GM12878 (cell line): Measurements from ENCODE around the gene P2RX7. TPM values are rescaled to one million over a fixed set of nuclear protein-coding genes. Genes with fewer than 3 reads are reported as not detected.

Experiments used
- ATAC-seq: fragments of 200-7000 bp; cut with Tn5 transposase; 3 replicates; pipeline ENCODE4 v1.9.1; 2020; ENCODE audit warnings: mild to moderate bottlenecking, moderate library complexity
- BruUV-seq: library from RNA; stranded (reverse); fragments of 400-500 nt; replicated peaks from 2 replicates; lab custom pipeline; 2021; lab: Mats Ljungman, UMichigan
- CTCF ChIA-PET: fragments of 300-600 bp; sonication (Branson Sonifier 250); formaldehyde crosslinking; extraction: SDS; loops from one replicate; lab custom pipeline; 2021; ENCODE audit warnings: inconsistent platforms; lab: Yijun Ruan, JAX
- POLR2A ChIA-PET: fragments of 350-600 bp; formaldehyde crosslinking; extraction: SDS; loops from one replicate; lab custom pipeline; 2021; ENCODE audit warnings: inconsistent platforms; lab: Charles Lee
- RAD21 ChIA-PET: fragments of 300-600 bp; sonication (Branson Sonifier 250); formaldehyde crosslinking; loops from one replicate; lab custom pipeline; 2023; ENCODE audit warnings: antibody characterized with exemption; ENCODE audit not compliant: unreplicated experiment; lab: Charles Lee
- SMC1A ChIA-PET: fragments of 300-600 bp; sonication (Branson Sonifier 250); formaldehyde crosslinking; loops from one replicate; lab custom pipeline; 2023; ENCODE audit not compliant: unreplicated experiment, uncharacterized antibody; lab: Charles Lee
- DNase-seq: peaks from one replicate; pipeline ENCODE4 v3.0.0-alpha.2; 2011; ENCODE audit warnings: low read depth, low spot score
- FAIRE-seq: peaks from 3 replicates; lab custom pipeline; 2011; peaks lifted over from hg19 to GRCh38; lab: Jason Lieb, UNC
- H2AFZ ChIP-seq: 2 replicates; pipeline ENCODE4 v1.6.0; 2011; ENCODE audit warnings: low read depth, low read length, control low read depth; ENCODE audit not compliant: control insufficient read depth
- H3K27ac ChIP-seq: 2 replicates; pipeline ENCODE4 v1.5.1; 2011; ENCODE audit warnings: control low read depth; ENCODE audit not compliant: control insufficient read depth, insufficient read depth
- H3K27me3 ChIP-seq, 2 experiments: replicated peaks in 1 of 2; 2 replicates each; pipeline versions ENCODE4 v1.6.0 to v1.6.1; 2011; ENCODE audit warnings: low read length in 1 of 2; ENCODE audit not compliant: control insufficient read depth in 2 of 2, insufficient read depth in 2 of 2
- H3K36me3 ChIP-seq, 2 experiments: 2 replicates each; pipeline ENCODE4 v1.5.1; 2011; ENCODE audit warnings: low read length in 1 of 2; ENCODE audit not compliant: control insufficient read depth in 2 of 2, insufficient read depth in 2 of 2
- H3K4me1 ChIP-seq: 2 replicates; pipeline ENCODE4 v1.6.1; 2011; ENCODE audit warnings: mild to moderate bottlenecking, low read length, moderate library complexity, mixed read lengths; ENCODE audit not compliant: control insufficient read depth, insufficient read depth
- H3K4me2 ChIP-seq: 2 replicates; pipeline ENCODE4 v1.6.0; 2011; ENCODE audit warnings: control low read depth; ENCODE audit not compliant: control insufficient read depth, insufficient read depth
- H3K4me3 ChIP-seq: fragments of 200-600 bp; sonication (generic); 2 replicates; pipeline ENCODE4 v1.5.1; 2016
- H3K79me2 ChIP-seq: 2 replicates; pipeline ENCODE4 v1.6.0; 2011; ENCODE audit warnings: low read length; ENCODE audit not compliant: control insufficient read depth, insufficient read depth
- H3K9ac ChIP-seq: 2 replicates; pipeline ENCODE4 v1.8.0; 2011; ENCODE audit warnings: low read length, control low read depth, mixed read lengths; ENCODE audit not compliant: control insufficient read depth, insufficient read depth
- H3K9me3 ChIP-seq: replicated peaks from 3 replicates; pipeline ENCODE4 v1.5.1; 2011; ENCODE audit warnings: mild to moderate bottlenecking, low read length; ENCODE audit not compliant: control insufficient read depth, insufficient read depth
- H4K20me1 ChIP-seq: 2 replicates; pipeline ENCODE4 v1.6.0; 2011; ENCODE audit not compliant: control insufficient read depth, insufficient read depth
- CHD1 ChIP-seq: IDR thresholded peaks from 2 replicates; pipeline ENCODE4 v1.6.1; 2012; ENCODE audit warnings: low read depth, low read length, improper control_type of control experiment
- FOXK2 ChIP-seq: fragments of 450-650 bp; IDR thresholded peaks from 2 replicates; pipeline ENCODE4 v1.6.1; 2017; ENCODE audit warnings: mild to moderate bottlenecking, moderate library complexity
- HDAC6 ChIP-seq: fragments of 200-600 bp; sonication (generic); IDR thresholded peaks from one replicate; pipeline ENCODE4 v1.8.0; 2017; ENCODE audit warnings: antibody characterized with exemption; ENCODE audit not compliant: unreplicated experiment
- KDM1A ChIP-seq: fragments of 200-600 bp; sonication (generic); IDR thresholded peaks from 2 replicates; pipeline ENCODE4 v1.6.1; 2016; ENCODE audit warnings: borderline replicate concordance
- LARP7 ChIP-seq: fragments of 450-650 bp; IDR thresholded peaks from 2 replicates; pipeline ENCODE4 v1.6.1; 2017; ENCODE audit warnings: mild to moderate bottlenecking
- MTA2 ChIP-seq: fragments of 450-650 bp; IDR thresholded peaks from 2 replicates; pipeline ENCODE4 v1.6.1; 2016; ENCODE audit warnings: low read depth, mild to moderate bottlenecking, moderate library complexity
- RBBP5 ChIP-seq: fragments of 200-600 bp; sonication (generic); conservative IDR thresholded peaks from 2 replicates; pipeline ENCODE4 v1.6.1; 2016
- RELA ChIP-seq: fragments of 450-650 bp; IDR thresholded peaks from 2 replicates; pipeline ENCODE4 v1.8.0; 2014; ENCODE audit warnings: borderline replicate concordance; ENCODE audit not compliant: partially characterized antibody
- RFX5 ChIP-seq: IDR thresholded peaks from 2 replicates; pipeline ENCODE4 v1.6.1; 2011; ENCODE audit warnings: low read depth, low read length, improper control_type of control experiment
- SIX5 ChIP-seq: IDR thresholded peaks from 2 replicates; pipeline ENCODE4 v1.6.1; 2011; ENCODE audit warnings: mild to moderate bottlenecking, low read depth, low read length, moderate library complexity; ENCODE audit not compliant: severe bottlenecking
- SUPT20H ChIP-seq: IDR thresholded peaks from 2 replicates; pipeline ENCODE4 v1.6.1; 2011; ENCODE audit warnings: low read depth, mild to moderate bottlenecking, low read length, moderate library complexity, borderline replicate concordance; ENCODE audit not compliant: control insufficient read depth
- TARDBP ChIP-seq: IDR thresholded peaks from 2 replicates; pipeline ENCODE4 v1.6.1; 2016; ENCODE audit warnings: borderline replicate concordance
- WGBS: methylation state at CpG from one replicate; pipeline ENCODE4 v1.1.6; 2016; ENCODE audit warnings: low lambda C conversion rate; ENCODE audit not compliant: insufficient replicate concordance, insufficient coverage; ENCODE audit errors: missing lambda C conversion rate; 5-methylcytosine and 5-hydroxymethylcytosine counted together
- in situ Hi-C: fragments of 300-500 bp; cut with MboI; formaldehyde crosslinking; loops from 9 replicates; pipeline ENCODE4 v1.14.3; 2018; ENCODE audit warnings: mixed read lengths
- intact Hi-C: fragments of 100-400 bp; cut with micrococcal nuclease; formaldehyde crosslinking; loops from one replicate; pipeline ENCODE4 v1.14.2; 2022; ENCODE audit not compliant: unreplicated experiment
- polyA plus RNA-seq, 11 experiments: library from polyadenylated mRNA; depleted of rRNA in 4 of 11; unstranded in 6 of 11; stranded (reverse) in 5 of 11; fragments of >200 nt; fragmentation: Nextera tagmentation in 4 of 11; fragmentation: Illumina TruSeq in 1 of 11; extraction: Ambion mirVana in 4 of 11; extraction: Trizol in 1 of 11; gene quantifications; 1 replicate in 1 of 11; 2 replicates in 10 of 11; pipeline versions ENCODE4 v1.2.1 to v1.2.3, GENCODE V29; 2011 to 2016; ENCODE audit warnings: inconsistent platforms in 2 of 11, missing spikeins in 2 of 11, low read depth in 1 of 11
- total RNA-seq, 4 experiments: library from RNA; depleted of rRNA in 3 of 4; stranded (reverse); fragments of >200 nt in 3 of 4; fragmentation: Illumina TruSeq in 1 of 4; extraction: Trizol in 1 of 4; gene quantifications; 2 replicates each; pipeline versions ENCODE4 v1.2.1 to v1.2.3, GENCODE V29; 2013 to 2021
- TF ChIP-seq, protein P1 (sequence below): fragments of 450-650 bp; formaldehyde crosslinking; IDR thresholded peaks from 2 replicates; pipeline ENCODE4 v1.5.0; 2022; ENCODE audit warnings: mild to moderate bottlenecking, missing genetic modification characterization

Gene P2RX7
- total and polyA plus RNA-seq, 10 of the 15 experiments (the other 5 are each of a cell fraction or from before 2014, with no cell fraction given): 0.74 to 2.6 (median 1.5) TPM

GRCh38 chr12:121131941-121132341, 735 bp upstream of the P2RX7 start (continued):
- TF ChIP-seq SIX5 (no peak), FOXK2 (no peak), TARDBP (no peak), LARP7 (no peak)
- TF ChIP-seq, protein P1, sequence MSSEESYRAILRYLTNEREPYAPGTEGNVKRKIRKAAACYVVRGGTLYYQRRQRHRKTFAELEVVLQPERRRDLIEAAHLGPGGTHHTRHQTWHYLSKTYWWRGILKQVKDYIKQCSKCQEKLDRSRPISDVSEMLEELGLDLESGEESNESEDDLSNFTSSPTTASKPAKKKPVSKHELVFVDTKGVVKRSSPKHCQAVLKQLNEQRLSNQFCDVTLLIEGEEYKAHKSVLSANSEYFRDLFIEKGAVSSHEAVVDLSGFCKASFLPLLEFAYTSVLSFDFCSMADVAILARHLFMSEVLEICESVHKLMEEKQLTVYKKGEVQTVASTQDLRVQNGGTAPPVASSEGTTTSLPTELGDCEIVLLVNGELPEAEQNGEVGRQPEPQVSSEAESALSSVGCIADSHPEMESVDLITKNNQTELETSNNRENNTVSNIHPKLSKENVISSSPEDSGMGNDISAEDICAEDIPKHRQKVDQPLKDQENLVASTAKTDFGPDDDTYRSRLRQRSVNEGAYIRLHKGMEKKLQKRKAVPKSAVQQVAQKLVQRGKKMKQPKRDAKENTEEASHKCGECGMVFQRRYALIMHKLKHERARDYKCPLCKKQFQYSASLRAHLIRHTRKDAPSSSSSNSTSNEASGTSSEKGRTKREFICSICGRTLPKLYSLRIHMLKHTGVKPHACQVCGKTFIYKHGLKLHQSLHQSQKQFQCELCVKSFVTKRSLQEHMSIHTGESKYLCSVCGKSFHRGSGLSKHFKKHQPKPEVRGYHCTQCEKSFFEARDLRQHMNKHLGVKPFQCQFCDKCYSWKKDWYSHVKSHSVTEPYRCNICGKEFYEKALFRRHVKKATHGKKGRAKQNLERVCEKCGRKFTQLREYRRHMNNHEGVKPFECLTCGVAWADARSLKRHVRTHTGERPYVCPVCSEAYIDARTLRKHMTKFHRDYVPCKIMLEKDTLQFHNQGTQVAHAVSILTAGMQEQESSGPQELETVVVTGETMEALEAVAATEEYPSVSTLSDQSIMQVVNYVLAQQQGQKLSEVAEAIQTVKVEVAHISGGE (CRISPR knock-in tag): no peak
- TF ChIP-seq, all 136 proteins: peak for 0

DNA sequence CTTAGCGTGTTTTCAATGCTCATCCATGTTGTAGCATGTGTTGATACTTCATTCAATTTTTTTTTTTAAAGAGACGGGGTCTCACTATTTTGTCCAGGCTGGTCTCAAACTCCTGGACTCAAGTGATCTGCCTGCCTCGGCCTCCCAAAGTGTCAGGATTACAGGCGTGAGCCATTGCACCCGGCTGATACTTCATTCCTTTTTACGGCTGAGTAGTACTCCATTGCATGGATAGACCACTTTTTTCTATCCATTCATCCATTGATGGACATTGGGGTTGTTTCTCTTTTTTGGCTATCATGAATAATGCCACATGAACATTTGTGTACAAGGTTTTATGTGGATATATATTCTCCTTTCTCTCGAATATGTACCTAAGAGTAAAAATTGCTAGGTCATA, 1.2 kb downstream of the P2RX7 start:
- WGBS: 97% methylated on average over 7 of the region's 7 CpGs
- no peak for TF ChIP-seq RELA
- no peak for TF ChIP-seq LARP7
- TF ChIP-seq HDAC6: no peak
- no peak for TF ChIP-seq CHD1
- TF ChIP-seq MTA2: no peak
- TF ChIP-seq SUPT20H: no peak
- no peak for TF ChIP-seq KDM1A
- TF ChIP-seq RBBP5: no peak
- TF ChIP-seq RFX5: no peak
- TF ChIP-seq, all 136 proteins: peak for 0
- FAIRE-seq (no peak), DNase-seq (no peak), ATAC-seq (no peak)
- intact Hi-C loops (loop anchor here (5.0 kb wide), 1 partner anchor 78 kb away; the partner anchor contains the start of gene P2RX4), in situ Hi-C loops (no loop called here)
- Histone ChIP-seq H3K79me2 (no peaks in the 10 kb centered on the region), H3K27me3 (no peaks in the 10 kb centered on the region), H3K36me3 (no peaks in the 10 kb centered on the region), H3K4me2 (no peak overlapping the region), H3K9me3 (no peaks in the 10 kb centered on the region), H3K9ac (no peak overlapping the region), H3K4me3 (no peak overlapping the region), H3K4me1 (peaks cover 18% of the 10 kb centered on the region), H2AFZ (no peak overlapping the region), H4K20me1 (no peaks in the 10 kb centered on the region), H3K27ac (no peak overlapping the region)
- ChIA-PET POLR2A (interaction anchor here (0.5 kb wide), 1 partner anchor 26 kb away, joined by 5 read pairs; no protein-coding TSS in a partner anchor), RAD21 (no interaction called here), SMC1A (interaction anchor here (0.7 kb wide), 1 partner anchor 106 kb away, joined by 3 read pairs; no protein-coding TSS in a partner anchor), CTCF (no interaction called here)
- BruUV-seq: no TSS peak
